SH-SY5Y (cell line): ENCODE data around the gene TERT.

Experiments
- GATA2 ChIP-seq: IDR thresholded peaks from 2 replicates; pipeline ENCODE4 v1.6.1; 2011; ENCODE audit warnings: mild to moderate bottlenecking, low read depth, low read length
- GATA3 ChIP-seq: IDR thresholded peaks from 2 replicates; pipeline ENCODE4 v1.6.1; 2011; ENCODE audit warnings: low read depth, mild to moderate bottlenecking, low read length, moderate library complexity

DNA sequence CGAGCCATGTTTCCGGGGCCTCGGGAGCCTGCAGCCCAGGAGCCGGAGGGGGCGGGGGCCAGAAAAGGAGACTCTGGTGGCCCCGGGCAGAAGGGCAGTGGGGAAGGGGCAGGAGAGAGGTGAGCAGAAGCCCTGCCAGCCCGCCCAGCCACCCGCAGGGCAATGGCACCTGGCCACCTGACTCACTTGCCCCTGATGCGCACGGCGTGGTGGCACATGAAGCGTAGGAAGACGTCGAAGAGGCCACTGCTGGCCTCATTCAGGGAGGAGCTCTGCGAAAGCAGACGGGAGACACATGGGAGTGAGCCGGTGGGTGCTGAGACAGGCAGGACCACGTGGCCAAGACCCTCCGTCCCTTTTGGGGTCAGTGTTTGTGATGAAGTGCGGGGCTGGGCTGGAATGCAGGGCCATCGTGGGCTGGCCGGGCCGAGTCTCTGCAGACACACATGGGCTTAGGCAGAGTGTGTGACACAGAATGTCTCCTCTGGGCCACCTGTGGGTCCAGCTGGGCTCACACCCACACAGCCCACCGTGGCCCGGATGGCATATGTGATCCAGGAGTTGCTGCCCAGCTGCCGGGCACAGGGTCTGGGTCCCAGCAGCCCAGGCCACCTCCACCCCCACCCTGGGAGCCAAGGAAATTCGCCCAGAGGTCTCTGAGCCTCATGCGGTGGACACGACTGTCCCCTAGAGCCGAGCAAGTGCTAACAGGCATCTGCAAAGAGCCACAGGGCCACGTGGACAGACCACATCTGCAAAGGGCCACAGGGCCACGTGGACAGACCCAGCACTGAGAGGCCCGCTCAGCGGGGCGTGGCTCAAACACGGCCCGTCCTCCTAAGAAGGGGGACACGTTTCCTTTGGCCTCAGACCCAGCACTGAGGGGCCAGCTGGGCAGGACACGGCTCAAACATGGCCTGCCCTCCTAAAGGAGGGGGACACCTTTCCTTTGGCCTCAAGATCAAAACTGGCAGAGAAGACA lies 23.6 kb downstream of the TERT start:
- no peak for TF ChIP-seq GATA2
- TF ChIP-seq GATA3, result no peak
